H9 (cell line): ENCODE data around the gene CTCFL. TPM values are rescaled to one million over a fixed set of nuclear protein-coding genes. Genes with fewer than 3 reads are reported as not detected.

Source experiments
- DNase-seq: peaks from one replicate; pipeline ENCODE4 v3.0.0-alpha.2; 2017
- H2AFZ ChIP-seq: one replicate; pipeline ENCODE4 v1.6.1; 2013; ENCODE audit warnings: mild to moderate bottlenecking, low read length, control low read depth, moderate library complexity
- H2AK5ac ChIP-seq: 2 replicates; pipeline ENCODE4 v1.6.1; 2013; ENCODE audit warnings: low read length, control low read depth, mixed read lengths; ENCODE audit not compliant: insufficient read length
- H2BK120ac ChIP-seq: one replicate; pipeline ENCODE4 v1.6.1; 2013; ENCODE audit warnings: low read depth, mild to moderate bottlenecking, low read length, control low read depth, inconsistent platforms; ENCODE audit not compliant: poor library complexity, severe bottlenecking
- H2BK12ac ChIP-seq: 2 replicates; pipeline ENCODE4 v1.6.1; 2013; ENCODE audit warnings: low read length, control low read depth, mixed read lengths, low read depth; ENCODE audit not compliant: insufficient read length
- H2BK15ac ChIP-seq: 2 replicates; pipeline ENCODE4 v1.6.1; 2013; ENCODE audit warnings: low read depth, low read length, control low read depth
- H2BK20ac ChIP-seq: one replicate; pipeline ENCODE4 v1.6.1; 2013; ENCODE audit warnings: low read depth, mild to moderate bottlenecking, low read length, control low read depth, inconsistent platforms; ENCODE audit not compliant: poor library complexity, severe bottlenecking
- H2BK5ac ChIP-seq: 2 replicates; pipeline ENCODE4 v1.6.1; 2013; ENCODE audit warnings: low read length, control low read depth, mixed read lengths; ENCODE audit not compliant: insufficient read length
- H3K14ac ChIP-seq: 2 replicates; pipeline ENCODE4 v1.6.1; 2013; ENCODE audit warnings: low read length, control low read depth; ENCODE audit not compliant: insufficient read depth
- H3K18ac ChIP-seq: 2 replicates; pipeline ENCODE4 v1.6.1; 2013; ENCODE audit warnings: low read depth, mild to moderate bottlenecking, mixed read lengths, low read length, control low read depth; ENCODE audit not compliant: insufficient read length
- H3K23ac ChIP-seq: 2 replicates; pipeline ENCODE4 v1.6.1; 2013; ENCODE audit warnings: low read length, control low read depth, mixed read lengths, low read depth; ENCODE audit not compliant: insufficient read length
- H3K23me2 ChIP-seq: 2 replicates; pipeline ENCODE4 v1.6.1; 2013; ENCODE audit warnings: low read depth, mild to moderate bottlenecking, mixed read lengths, low read length, control low read depth; ENCODE audit not compliant: insufficient read length, poor library complexity, severe bottlenecking
- H3K27ac ChIP-seq: 2 replicates; pipeline ENCODE4 v1.5.1; 2013; ENCODE audit warnings: low read length, control low read depth, mixed read lengths, low read depth; ENCODE audit not compliant: insufficient read length
- H3K27me3 ChIP-seq: 2 replicates; pipeline ENCODE4 v1.6.1; 2013; ENCODE audit warnings: low read length, control low read depth, inconsistent platforms; ENCODE audit not compliant: insufficient read depth
- H3K4ac ChIP-seq: 2 replicates; pipeline ENCODE4 v1.6.1; 2013; ENCODE audit warnings: low read depth, mild to moderate bottlenecking, control low read depth, inconsistent platforms, low read length, moderate library complexity
- H3K4me1 ChIP-seq: 2 replicates; pipeline ENCODE4 v1.6.1; 2013; ENCODE audit warnings: low read length, control low read depth, inconsistent platforms; ENCODE audit not compliant: insufficient read depth
- H3K4me2 ChIP-seq: 2 replicates; pipeline ENCODE4 v1.6.1; 2013; ENCODE audit warnings: low read length, control low read depth, mixed read lengths; ENCODE audit not compliant: insufficient read length, insufficient read depth
- H3K56ac ChIP-seq: 2 replicates; pipeline ENCODE4 v1.6.1; 2013; ENCODE audit warnings: low read depth, mild to moderate bottlenecking, mixed read lengths, low read length, control low read depth; ENCODE audit not compliant: insufficient read length
- H3K79me1 ChIP-seq: 2 replicates; pipeline ENCODE4 v1.6.1; 2013; ENCODE audit warnings: low read depth, mild to moderate bottlenecking, moderate library complexity, low read length, control low read depth, inconsistent platforms; ENCODE audit not compliant: insufficient read depth, poor library complexity, severe bottlenecking
- H3K79me2 ChIP-seq: 2 replicates; pipeline ENCODE4 v1.6.1; 2013; ENCODE audit warnings: low read length, control low read depth, inconsistent platforms; ENCODE audit not compliant: insufficient read depth
- H3K9ac ChIP-seq: 2 replicates; pipeline ENCODE4 v1.6.1; 2013; ENCODE audit warnings: low read length, control low read depth, mixed read lengths; ENCODE audit not compliant: insufficient read length; ENCODE audit errors: extremely low read depth
- H3K9me3 ChIP-seq: one replicate; pipeline ENCODE4 v1.6.1; 2013; ENCODE audit warnings: low read depth, low read length, inconsistent platforms; ENCODE audit not compliant: control insufficient read depth
- H3T11ph ChIP-seq: one replicate; pipeline ENCODE4 v1.6.1; 2013; ENCODE audit warnings: mild to moderate bottlenecking, low read length, control low read depth, inconsistent platforms
- H4K20me1 ChIP-seq: one replicate; pipeline ENCODE4 v1.6.1; 2013; ENCODE audit not compliant: control insufficient read depth, insufficient read length, insufficient read depth
- H4K5ac ChIP-seq: 2 replicates; pipeline ENCODE4 v1.6.1; 2013; ENCODE audit warnings: low read depth, mild to moderate bottlenecking, mixed read lengths, low read length, control low read depth; ENCODE audit not compliant: insufficient read length
- H4K8ac ChIP-seq: replicated peaks from 2 replicates; pipeline ENCODE4 v1.6.1; 2013; ENCODE audit warnings: low read length, control low read depth, mixed read lengths, low read depth; ENCODE audit not compliant: insufficient read length
- H4K91ac ChIP-seq: 2 replicates; pipeline ENCODE4 v1.6.1; 2013; ENCODE audit warnings: low read depth, mild to moderate bottlenecking, moderate library complexity, mixed read lengths, low read length, control low read depth; ENCODE audit not compliant: insufficient read length
- H3K27ac Mint-ChIP-seq, 3 experiments: 2 replicates in 2 of 3; 3 replicates in 1 of 3; pipeline ENCODE4 v1.8.0; 2020 to 2021; ENCODE audit warnings: mixed read lengths in 3 of 3, mild to moderate bottlenecking in 1 of 3, moderate library complexity in 1 of 3
- H3K27me3 Mint-ChIP-seq: 2 replicates; pipeline ENCODE4 v1.8.0; 2021; ENCODE audit warnings: low read depth, mild to moderate bottlenecking, moderate library complexity, mixed read lengths
- H3K36me3 Mint-ChIP-seq, 3 experiments: 2 replicates in 2 of 3; 3 replicates in 1 of 3; pipeline ENCODE4 v1.8.0; 2020 to 2021; ENCODE audit warnings: low read depth in 3 of 3, mixed read lengths in 3 of 3; ENCODE audit not compliant: insufficient read depth in 1 of 3
- H3K4me1 Mint-ChIP-seq, 2 experiments: 2 replicates each; pipeline ENCODE4 v1.8.0; 2020; ENCODE audit warnings: mixed read lengths in 2 of 2
- H3K4me3 Mint-ChIP-seq, 2 experiments: 2 replicates in 1 of 2; 3 replicates in 1 of 2; pipeline ENCODE4 v1.8.0; 2020 to 2021; ENCODE audit warnings: mild to moderate bottlenecking in 2 of 2, mixed read lengths in 2 of 2, moderate library complexity in 1 of 2
- H3K9me3 Mint-ChIP-seq, 2 experiments: 2 replicates in 1 of 2; 3 replicates in 1 of 2; pipeline ENCODE4 v1.8.0; 2020; ENCODE audit warnings: mild to moderate bottlenecking in 2 of 2, mixed read lengths in 2 of 2, moderate library complexity in 1 of 2
- CTCF ChIP-seq: fragments of 200-600 bp; sonication (generic); conservative IDR thresholded peaks from 3 replicates; pipeline ENCODE4 v1.8.0; 2021; ENCODE audit warnings: antibody characterized with exemption, mild to moderate bottlenecking
- WGBS: extraction: QIAGEN DNeasy Blood & Tissue Kit; methylation state at CpG from one replicate; pipeline ENCODE4 v1.1.7; 2013; ENCODE audit warnings: missing lambda C conversion rate, low lambda C conversion rate, mixed read lengths; ENCODE audit not compliant: insufficient read length; ENCODE audit errors: extremely low coverage; 5-methylcytosine and 5-hydroxymethylcytosine counted together
- total RNA-seq: library from RNA; stranded (reverse); gene quantifications from 2 replicates; pipeline ENCODE4 v1.2.1, GENCODE V29; 2021

Gene CTCFL
- total RNA-seq, 1 experiment from 2014 or later = 0.90 TPM

- no peak overlapping the region for H3K23ac ChIP-seq
- no peak overlapping the region for H3K9ac ChIP-seq
- H4K20me1 ChIP-seq = no peaks in the 10 kb centered on the region
- Mint-ChIP-seq H3K4me3 (no peak overlapping the region), H3K27me3 (no peaks in the 10 kb centered on the region; the same call in none of the 2 replicates), H3K9me3 (0 out of 5 replicates have a peak, but pooled peaks cover 0 to 4% of the 10 kb centered on the region in 2 experiments), H3K4me1 (peaks cover 17 to 27% of the 10 kb centered on the region in 2 experiments), H3K36me3 (peaks cover 0 to 4% (median 0%) of the 10 kb centered on the region in 3 experiments; a peak in 2 of 7 replicates), H3K27ac (no peak overlapping the region)
- H4K91ac ChIP-seq = no peak overlapping the region
- no peak overlapping the region for H3K18ac ChIP-seq
- H2BK12ac ChIP-seq = no peak overlapping the region
- no peak overlapping the region for H4K5ac ChIP-seq
- no peaks in the 10 kb centered on the region for H3K27me3 ChIP-seq
- H3T11ph ChIP-seq = no peak overlapping the region
- H2BK120ac ChIP-seq = no peak overlapping the region
- H3K4me2 ChIP-seq = no peak overlapping the region
- no peaks in the 10 kb centered on the region for H3K23me2 ChIP-seq
- no peak overlapping the region for H3K4ac ChIP-seq
- no peak overlapping the region for H2AK5ac ChIP-seq
- H3K27ac ChIP-seq = no peak overlapping the region
- H2BK15ac ChIP-seq = no peak overlapping the region
- no peak overlapping the region for H3K14ac ChIP-seq
- H4K8ac ChIP-seq = no peak overlapping the region
- no peak overlapping the region for H2BK20ac ChIP-seq
- no peak overlapping the region for H2BK5ac ChIP-seq
- no peak overlapping the region for H2AFZ ChIP-seq
- no CpG with 5 or more reads among the region's 9 CpGs for WGBS
- H3K9me3 ChIP-seq = no peaks in the 10 kb centered on the region
- H3K79me1 ChIP-seq = no peaks in the 10 kb centered on the region
- H3K4me1 ChIP-seq = peaks cover 2% of the 10 kb centered on the region; the same call in 1 of the 2 replicates
- no peaks in the 10 kb centered on the region for H3K79me2 ChIP-seq
- no peak for TF ChIP-seq CTCF
- DNase-seq = no peak
- no peak overlapping the region for H3K56ac ChIP-seq
Observed at GRCh38 chr20:57478176-57478575, 46.8 kb downstream of the CTCFL start.
